GM18861 (cell line): Measurements from ENCODE around the gene AGR2.

Source experiments
- ATAC-seq: cut with Tn5 transposase; IDR thresholded peaks from one replicate; pipeline ENCODE4 v1.9.1; 2021; ENCODE audit not compliant: unreplicated experiment

The AGR2 gene

GRCh38 chr7:16743236-16743635 lies 61.6 kb downstream of the AGR2 start:
- no peak for ATAC-seq

GRCh38 chr7:16742547-16742946 lies 62.3 kb downstream of the AGR2 start:
- no peak for ATAC-seq
